DND-41 (cell line): Measurements from ENCODE around the gene EOGT.

ENCODE experiments used
- CTCF ChIP-seq: IDR thresholded peaks from 2 replicates; pipeline ENCODE4 v1.5.1; 2012; ENCODE audit warnings: borderline replicate concordance, low read length, moderate library complexity, mild to moderate bottlenecking; ENCODE audit not compliant: poor library complexity, severe bottlenecking; ENCODE audit errors: extremely low read depth
- EZH2 ChIP-seq: IDR thresholded peaks from 3 replicates; pipeline ENCODE4 v1.6.1; 2012; ENCODE audit warnings: borderline replicate concordance, low read depth, mild to moderate bottlenecking, moderate library complexity, low read length, inconsistent platforms; ENCODE audit not compliant: severe bottlenecking

GRCh38 chr3:68958932-68959331 lies 54.6 kb downstream of the EOGT start:
- TF ChIP-seq CTCF = no peak
- no peak for TF ChIP-seq EZH2
